Activated CD4-positive, alpha-beta memory T cell treated with anti-CD3 and anti-CD28 coated beads, Interleukin-2, amount 10 ng/mL, durations not matched to agents 7 days and 5 days (primary cell): Measurements from ENCODE around the gene BGLAP. TPM values are rescaled to one million over a fixed set of nuclear protein-coding genes. Genes with fewer than 3 reads are reported as not detected.
"Not testable (repeated sequence)": the region's sequence is repeated elsewhere in the genome, so short reads cannot be mapped to it uniquely, and the experiment has no call there.

ENCODE experiments used
- CTCF ChIA-PET: fragments of 350-600 bp; sonication (Branson Sonifier 250); formaldehyde crosslinking; loops from one replicate; lab custom pipeline; 2021; ENCODE audit warnings: antibody characterized with exemption, inconsistent platforms; lab: Charles Lee
- POLR2A ChIA-PET: fragments of 350-600 bp; sonication (Branson Sonifier 250); formaldehyde crosslinking; loops from one replicate; lab custom pipeline; 2021; ENCODE audit warnings: antibody characterized with exemption; lab: Charles Lee
- DNase-seq: peaks from one replicate; pipeline ENCODE4 v3.0.0-alpha.2; 2020
- H3K27ac Mint-ChIP-seq: one replicate; pipeline ENCODE4 v1.8.0; 2021; ENCODE audit warnings: mild to moderate bottlenecking, mixed read lengths
- H3K27me3 Mint-ChIP-seq: one replicate; pipeline ENCODE4 v1.8.0; 2021; ENCODE audit warnings: mixed read lengths
- H3K36me3 Mint-ChIP-seq: one replicate; pipeline ENCODE4 v1.8.0; 2021; ENCODE audit warnings: low read depth, mixed read lengths
- H3K4me1 Mint-ChIP-seq: one replicate; pipeline ENCODE4 v1.8.0; 2021; ENCODE audit warnings: mixed read lengths
- H3K4me3 Mint-ChIP-seq: one replicate; pipeline ENCODE4 v1.8.0; 2021; ENCODE audit warnings: mild to moderate bottlenecking, mixed read lengths
- H3K9me3 Mint-ChIP-seq: one replicate; pipeline ENCODE4 v1.8.0; 2021; ENCODE audit warnings: mixed read lengths
- total RNA-seq, 2 experiments: library from RNA; stranded (reverse); gene quantifications; one replicate each; pipeline ENCODE4 v1.2.3, GENCODE V29; 2021

The BGLAP gene
- total RNA-seq, 2 experiments from 2014 or later = 1.5 to 2.7 TPM

DNA sequence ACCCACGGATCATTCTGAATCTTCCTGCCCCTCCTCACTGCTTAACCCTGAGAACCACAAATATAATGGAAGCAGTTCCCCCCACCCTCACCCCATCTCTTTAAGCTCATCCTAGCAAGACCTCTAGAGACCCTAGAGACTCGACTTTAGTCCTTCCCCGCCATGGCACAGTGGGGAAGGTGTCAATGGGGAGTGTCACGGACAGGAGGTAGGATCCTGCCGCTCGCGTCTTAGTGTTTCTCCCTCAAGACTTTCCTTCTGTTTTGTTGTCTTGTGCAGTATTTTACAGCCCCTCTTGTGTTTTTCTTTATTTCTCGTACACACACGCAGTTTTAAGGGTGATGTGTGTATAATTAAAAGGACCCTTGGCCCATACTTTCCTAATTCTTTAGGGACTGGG, 29.9 kb upstream of the BGLAP start:
- DNase-seq = no peak
- CTCF ChIA-PET = interaction anchor here (0.6 to 2.9 kb wide), 7 partner anchors 9 to 245 kb away, joined by 3 to 68 read pairs (median 5); partner anchors contain the start of gene SLC25A44
- H3K27me3 Mint-ChIP-seq = no peaks in the 10 kb centered on the region
- peak overlapping the region; percentile 87 for H3K4me3 Mint-ChIP-seq
- H3K9me3 Mint-ChIP-seq = no peaks in the 10 kb centered on the region
- peak overlapping the region; percentile 94 for H3K27ac Mint-ChIP-seq
- H3K4me1 Mint-ChIP-seq = peaks cover 37% of the 10 kb centered on the region
- POLR2A ChIA-PET = interaction anchor here (0.7 to 8.8 kb wide), 22 partner anchors 8 to 378 kb away, joined by 3 to 156 read pairs (median 6); partner anchors contain the start of genes LMNA, SLC25A44 and SMG5
- peaks cover 67% of the 10 kb centered on the region for H3K36me3 Mint-ChIP-seq

- H3K36me3 Mint-ChIP-seq = peaks cover 64% of the 10 kb centered on the region
- H3K9me3 Mint-ChIP-seq = no peaks in the 10 kb centered on the region
- H3K4me3 Mint-ChIP-seq = peak within 1 kb of the TSS; percentile 87
- no peaks in the 10 kb centered on the region for H3K27me3 Mint-ChIP-seq
- DNase-seq = peak; percentile 97
- POLR2A ChIA-PET = interaction anchor here (0.5 to 8.8 kb wide), 33 partner anchors 9 to 595 kb away, joined by 3 to 156 read pairs (median 5); partner anchors contain the start of genes LMNA, SEMA4A, SLC25A44 and SMG5
- CTCF ChIA-PET = interaction anchor here (0.6 to 2.9 kb wide), 17 partner anchors 10 to 244 kb away, joined by 3 to 68 read pairs (median 4); partner anchors contain the start of gene SLC25A44
- peak within 1 kb of the TSS; percentile 94 for H3K27ac Mint-ChIP-seq
- peaks cover 46% of the 10 kb centered on the region for H3K4me1 Mint-ChIP-seq
Measured at GRCh38 chr1:156212833-156213643, 28.9 kb upstream of the BGLAP start, which contains the start of gene PMF1. PMF1 (plus strand) TSS chr1:156213007; CDS start chr1:156213016, 9 bp downstream.

DNA sequence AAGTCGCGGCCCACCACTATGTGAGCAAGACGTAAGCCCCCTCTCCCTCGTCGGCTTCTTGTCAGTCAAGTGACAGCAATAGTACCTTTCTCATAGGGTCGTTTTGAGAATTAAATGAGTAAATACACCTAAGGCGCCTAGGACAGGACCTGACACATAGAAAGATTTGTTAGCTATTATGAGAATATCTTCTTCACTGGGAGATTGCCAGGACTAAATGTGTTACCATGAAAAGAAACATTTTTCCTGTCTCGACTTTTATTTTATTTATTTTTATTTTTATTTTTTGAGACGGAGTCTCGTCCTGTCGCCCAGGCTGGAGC, 28.4 kb upstream of the BGLAP start:
- Mint-ChIP-seq H3K4me1 (peaks cover 50% of the 10 kb centered on the region), H3K36me3 (peaks cover 64% of the 10 kb centered on the region), H3K9me3 (no peaks in the 10 kb centered on the region), H3K27ac (peak overlapping the region; percentile 94), H3K4me3 (peak overlapping the region; percentile 87), H3K27me3 (no peaks in the 10 kb centered on the region)
- CTCF ChIA-PET = interaction anchor here (0.6 to 2.9 kb wide), 11 partner anchors 10 to 244 kb away, joined by 3 to 68 read pairs (median 4); no protein-coding TSS in a partner anchor
- POLR2A ChIA-PET = interaction anchor here (0.6 to 8.8 kb wide), 17 partner anchors 10 to 354 kb away, joined by 3 to 156 read pairs (median 7); partner anchors contain the start of genes LMNA, SEMA4A, SLC25A44 and SMG5
- DNase-seq = no peak

- CTCF ChIA-PET = interaction anchor here (1.5 to 2.9 kb wide), 2 partner anchors 11 to 68 kb away, joined by 8 to 68 read pairs; no protein-coding TSS in a partner anchor
- Mint-ChIP-seq H3K36me3 (peaks cover 60% of the 10 kb centered on the region), H3K9me3 (no peaks in the 10 kb centered on the region), H3K4me1 (peaks cover 52% of the 10 kb centered on the region), H3K27me3 (no peaks in the 10 kb centered on the region), H3K4me3 (peak overlapping the region; percentile 87), H3K27ac (peak overlapping the region; percentile 94)
- peak; percentile 26 for DNase-seq
- POLR2A ChIA-PET = interaction anchor here (1.0 to 8.8 kb wide), 13 partner anchors 9 to 111 kb away, joined by 3 to 156 read pairs (median 12); partner anchors contain the start of genes SEMA4A, SLC25A44 and SMG5
Measured at GRCh38 chr1:156214024-156214748, 27.8 kb upstream of the BGLAP start.

- H3K27ac Mint-ChIP-seq = peak overlapping the region; percentile 99
- H3K9me3 Mint-ChIP-seq, DNase-seq, H3K27me3 Mint-ChIP-seq, H3K4me3 Mint-ChIP-seq: not testable (repeated sequence)
- H3K36me3 Mint-ChIP-seq = peaks cover 56% of the 10 kb centered on the region
- CTCF ChIA-PET = interaction anchor here (1.2 kb wide), 1 partner anchor 23 kb away, joined by 4 read pairs; the partner anchor contains the start of gene SLC25A44
- peaks cover 66% of the 10 kb centered on the region for H3K4me1 Mint-ChIP-seq
- POLR2A ChIA-PET = interaction anchor here (5.8 to 8.8 kb wide), 2 partner anchors 8 to 19 kb away, joined by 119 to 156 read pairs; partner anchors contain the start of gene SLC25A44
Measured at GRCh38 chr1:156216361-156217086, 25.5 kb upstream of the BGLAP start.

GRCh38 chr1:156217871-156218270, 24.1 kb upstream of the BGLAP start:
- Mint-ChIP-seq H3K27me3 (no peaks in the 10 kb centered on the region), H3K4me1 (peaks cover 69% of the 10 kb centered on the region), H3K4me3 (peak overlapping the region; percentile 71), H3K9me3 (no peaks in the 10 kb centered on the region), H3K27ac (peak overlapping the region; percentile 99), H3K36me3 (peaks cover 61% of the 10 kb centered on the region)
- ChIA-PET CTCF (interaction anchor here (0.7 to 1.1 kb wide), 4 partner anchors 8 to 198 kb away, joined by 3 to 4 read pairs (median 4); partner anchors contain the start of gene SMG5), POLR2A (interaction anchor here (0.8 to 2.6 kb wide), 12 partner anchors 9 to 287 kb away, joined by 3 to 21 read pairs (median 6); partner anchors contain the start of genes SEMA4A, SLC25A44 and SMG5)
- peak; percentile 59 for DNase-seq

DNA sequence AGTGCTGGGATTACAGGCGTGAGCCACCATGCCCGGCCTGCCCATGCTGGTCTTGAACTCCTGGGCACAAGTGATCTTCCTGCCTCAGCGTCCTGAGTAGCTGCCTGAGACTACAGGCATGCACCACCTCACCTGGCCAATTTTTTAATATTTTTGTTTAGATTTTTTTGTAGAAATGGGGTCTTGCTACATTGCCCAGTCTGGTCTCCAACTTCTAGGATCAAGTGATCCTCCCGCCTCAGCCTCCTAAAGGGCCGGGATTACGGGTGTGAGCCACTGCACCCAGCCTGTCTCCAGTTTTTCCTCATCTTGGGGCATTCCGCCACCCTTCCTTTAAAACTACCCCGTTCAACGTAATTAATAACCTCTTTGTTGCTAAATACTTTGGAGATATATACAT, 21.8 kb upstream of the BGLAP start:
- H3K36me3 Mint-ChIP-seq = peaks cover 57% of the 10 kb centered on the region
- H3K4me1 Mint-ChIP-seq = peaks cover 71% of the 10 kb centered on the region
- no peak for DNase-seq
- ChIA-PET POLR2A (interaction anchor here (1.5 to 1.8 kb wide), 2 partner anchors 27 to 72 kb away, joined by 5 read pairs; partner anchors contain the start of gene SLC25A44), CTCF (no interaction called here)
- no peak overlapping the region for H3K4me3 Mint-ChIP-seq
- H3K9me3 Mint-ChIP-seq = no peaks in the 10 kb centered on the region
- no peaks in the 10 kb centered on the region for H3K27me3 Mint-ChIP-seq
- peak overlapping the region; percentile 61 for H3K27ac Mint-ChIP-seq

- ChIA-PET CTCF (interaction anchor here (1.5 to 6.6 kb wide), 2 partner anchors 29 to 76 kb away, joined by 3 to 179 read pairs; partner anchors contain the start of gene SLC25A44), POLR2A (interaction anchor here (0.9 to 6.6 kb wide), 6 partner anchors 9 to 127 kb away, joined by 3 to 119 read pairs (median 4); partner anchors contain the start of genes PMF1 and SMG5)
- peak overlapping the region; percentile 95 for H3K27ac Mint-ChIP-seq
- no peak for DNase-seq
- H3K4me3 Mint-ChIP-seq = peak overlapping the region; percentile 5
- H3K36me3 Mint-ChIP-seq = peaks cover 65% of the 10 kb centered on the region
- peaks cover 77% of the 10 kb centered on the region for H3K4me1 Mint-ChIP-seq
- no peaks in the 10 kb centered on the region for H3K27me3 Mint-ChIP-seq
- H3K9me3 Mint-ChIP-seq = no peaks in the 10 kb centered on the region
Measured at GRCh38 chr1:156221986-156222692, 19.8 kb upstream of the BGLAP start.

GRCh38 chr1:156225677-156226014, 16.3 kb upstream of the BGLAP start:
- POLR2A ChIA-PET = interaction anchor here (0.7 to 6.6 kb wide), 22 partner anchors 8 to 135 kb away, joined by 3 to 119 read pairs (median 5); partner anchors contain the start of genes CCT3, PAQR6, PMF1 and SEMA4A
- H3K27ac Mint-ChIP-seq = peak overlapping the region; percentile 90
- no peak for DNase-seq
- H3K36me3 Mint-ChIP-seq = peaks cover 56% of the 10 kb centered on the region
- peak overlapping the region; percentile 29 for H3K4me3 Mint-ChIP-seq
- H3K4me1 Mint-ChIP-seq = peaks cover 61% of the 10 kb centered on the region
- H3K9me3 Mint-ChIP-seq = no peaks in the 10 kb centered on the region
- CTCF ChIA-PET = interaction anchor here (0.6 to 6.6 kb wide), 22 partner anchors 8 to 166 kb away, joined by 3 to 179 read pairs (median 6); partner anchors contain the start of genes PMF1, SLC25A44 and SMG5
- no peaks in the 10 kb centered on the region for H3K27me3 Mint-ChIP-seq

DNA sequence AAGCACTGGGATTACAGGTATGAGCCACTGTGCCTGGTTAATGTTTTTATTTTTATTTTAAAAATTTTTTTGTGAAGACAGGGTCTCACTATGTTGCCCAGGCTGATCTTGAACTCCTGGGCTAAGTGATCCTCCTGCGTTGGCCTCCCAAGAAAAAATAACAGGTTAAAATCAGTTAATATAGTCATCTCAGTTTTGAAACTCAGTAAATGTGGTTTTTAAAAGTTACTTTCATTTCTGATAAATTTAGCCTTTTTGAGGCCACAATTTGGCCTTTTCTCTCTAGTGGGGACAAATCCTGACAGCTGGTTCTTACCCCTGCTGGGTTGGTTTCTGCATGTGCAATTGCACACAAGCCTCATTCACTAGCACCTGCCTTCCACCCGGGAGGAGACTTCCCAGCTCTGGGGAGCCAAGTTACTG, 15.9 kb upstream of the BGLAP start:
- DNase-seq = no peak
- no peaks in the 10 kb centered on the region for H3K9me3 Mint-ChIP-seq
- ChIA-PET CTCF (interaction anchor here (0.6 to 6.6 kb wide), 17 partner anchors 9 to 169 kb away, joined by 3 to 179 read pairs (median 9); partner anchors contain the start of genes PMF1, SLC25A44 and SMG5), POLR2A (interaction anchor here (0.9 to 6.6 kb wide), 17 partner anchors 8 to 135 kb away, joined by 3 to 119 read pairs (median 5); partner anchors contain the start of genes CCT3, PAQR6, PMF1 and SEMA4A)
- peaks cover 58% of the 10 kb centered on the region for H3K4me1 Mint-ChIP-seq
- peaks cover 53% of the 10 kb centered on the region for H3K36me3 Mint-ChIP-seq
- H3K27me3 Mint-ChIP-seq = no peaks in the 10 kb centered on the region
- peak overlapping the region; percentile 84 for H3K27ac Mint-ChIP-seq
- H3K4me3 Mint-ChIP-seq = no peak overlapping the region
